HG03469 (cell line): Measurements from ENCODE around the gene ACAN.

Experiments used
- ATAC-seq: cut with Tn5 transposase; IDR thresholded peaks from one replicate; pipeline ENCODE4 v1.9.1; 2021; ENCODE audit warnings: mild to moderate bottlenecking, moderate library complexity, moderate number of reproducible peaks; ENCODE audit not compliant: unreplicated experiment

The ACAN gene

DNA sequence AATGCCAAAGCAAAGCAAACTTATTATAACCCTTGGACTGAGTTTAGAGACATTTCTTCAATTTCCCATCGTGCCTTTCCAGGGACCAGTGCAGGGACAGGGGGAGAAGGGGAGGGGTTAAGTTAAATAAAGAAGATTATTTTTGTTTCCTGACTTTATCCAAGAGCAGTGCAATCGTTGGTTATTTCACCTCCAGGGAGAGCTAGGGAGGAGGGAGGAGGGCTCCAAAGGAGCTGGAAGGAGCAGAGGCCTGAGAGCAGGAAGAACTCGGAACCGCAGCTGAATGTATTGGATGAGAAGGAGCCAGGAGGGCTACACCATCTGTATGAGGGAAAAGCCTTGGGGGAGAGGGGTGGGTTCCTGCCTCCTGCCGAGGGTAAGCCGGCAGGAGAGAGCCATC, 71.4 kb downstream of the ACAN start:
- no peak for ATAC-seq

DNA sequence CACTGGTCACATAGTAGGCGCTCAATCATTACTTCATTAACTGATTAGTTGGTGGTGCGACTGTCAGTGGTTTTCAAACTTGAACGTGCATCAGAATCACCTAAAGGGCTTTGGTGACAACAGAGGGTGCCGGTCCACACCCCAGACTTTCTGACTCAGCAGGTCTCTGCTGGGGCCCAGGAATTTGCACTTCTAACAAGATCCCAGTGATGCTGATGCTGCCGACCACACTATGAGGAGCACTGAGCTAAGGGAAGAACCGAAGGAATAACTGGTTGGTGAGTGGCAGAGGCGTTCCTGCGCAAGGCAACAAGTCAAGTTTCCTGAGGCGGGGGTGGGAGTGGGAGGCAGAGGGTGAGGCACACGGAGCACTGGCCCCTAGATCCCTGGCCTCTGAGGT, 73.3 kb downstream of the ACAN start:
- no peak for ATAC-seq

DNA sequence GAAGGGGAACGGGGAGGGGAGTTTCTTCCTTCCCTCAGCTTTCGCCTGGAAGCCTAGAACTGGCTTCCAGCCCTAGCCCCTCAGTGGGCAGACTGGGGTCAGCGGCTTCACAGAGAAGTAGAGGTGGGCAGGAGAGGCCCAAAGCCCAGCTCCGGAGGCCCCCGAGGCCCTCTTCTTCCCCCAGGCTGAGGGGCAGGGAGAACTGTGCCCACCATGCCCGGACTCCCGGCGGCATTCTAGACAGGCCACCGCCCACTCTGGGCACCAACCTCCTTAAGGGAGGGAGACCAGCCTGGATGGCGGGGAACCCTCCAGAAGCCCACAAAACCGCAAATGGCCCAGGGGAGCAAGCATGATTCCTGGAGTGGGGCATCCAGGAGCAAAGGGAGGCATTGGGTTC, 74.2 kb downstream of the ACAN start:
- ATAC-seq = no peak

DNA sequence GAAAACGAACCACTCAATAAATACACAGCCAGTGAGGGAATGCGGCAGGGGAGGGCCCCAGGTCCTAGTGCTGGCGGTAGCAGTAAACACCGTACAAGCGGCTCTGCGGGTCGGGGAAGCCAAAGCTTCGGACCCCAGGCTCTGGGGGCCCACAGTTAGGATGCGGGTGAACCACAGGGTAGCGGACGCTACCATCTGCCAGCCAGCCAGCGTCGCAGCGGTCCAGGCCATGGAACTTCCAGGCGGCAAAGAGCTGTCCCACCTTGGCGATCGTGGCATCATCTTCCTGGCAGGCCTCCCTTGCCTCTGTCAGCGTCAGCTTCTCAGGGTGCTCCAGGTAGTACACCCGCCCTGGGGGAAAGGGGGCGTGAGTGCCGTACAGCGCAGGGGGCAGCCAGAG, 74.7 kb downstream of the ACAN start:
- ATAC-seq = no peak

DNA sequence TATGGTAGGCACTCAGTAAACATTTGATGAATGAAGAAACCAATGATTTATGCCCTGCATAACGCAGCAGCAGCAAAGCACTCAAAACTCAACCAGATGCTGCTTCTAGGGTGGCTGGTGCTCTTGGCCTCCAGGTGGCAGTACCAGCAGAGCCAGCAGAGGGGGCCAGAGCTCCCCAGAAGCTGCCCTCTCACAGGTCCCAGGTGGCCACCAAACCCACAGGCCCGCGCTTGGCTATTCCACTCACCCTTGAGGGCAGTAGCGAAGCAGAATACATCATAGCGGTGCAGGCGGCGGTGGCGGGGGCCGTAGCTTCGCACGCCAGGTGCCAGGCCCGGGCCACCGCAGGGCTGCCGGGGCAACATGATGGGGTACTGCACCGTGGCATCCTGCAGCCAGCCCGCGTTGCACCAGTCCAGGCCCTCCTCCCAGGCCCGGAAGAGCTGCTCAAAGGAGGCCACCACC, 75.5 kb downstream of the ACAN start:
- ATAC-seq = no peak

DNA sequence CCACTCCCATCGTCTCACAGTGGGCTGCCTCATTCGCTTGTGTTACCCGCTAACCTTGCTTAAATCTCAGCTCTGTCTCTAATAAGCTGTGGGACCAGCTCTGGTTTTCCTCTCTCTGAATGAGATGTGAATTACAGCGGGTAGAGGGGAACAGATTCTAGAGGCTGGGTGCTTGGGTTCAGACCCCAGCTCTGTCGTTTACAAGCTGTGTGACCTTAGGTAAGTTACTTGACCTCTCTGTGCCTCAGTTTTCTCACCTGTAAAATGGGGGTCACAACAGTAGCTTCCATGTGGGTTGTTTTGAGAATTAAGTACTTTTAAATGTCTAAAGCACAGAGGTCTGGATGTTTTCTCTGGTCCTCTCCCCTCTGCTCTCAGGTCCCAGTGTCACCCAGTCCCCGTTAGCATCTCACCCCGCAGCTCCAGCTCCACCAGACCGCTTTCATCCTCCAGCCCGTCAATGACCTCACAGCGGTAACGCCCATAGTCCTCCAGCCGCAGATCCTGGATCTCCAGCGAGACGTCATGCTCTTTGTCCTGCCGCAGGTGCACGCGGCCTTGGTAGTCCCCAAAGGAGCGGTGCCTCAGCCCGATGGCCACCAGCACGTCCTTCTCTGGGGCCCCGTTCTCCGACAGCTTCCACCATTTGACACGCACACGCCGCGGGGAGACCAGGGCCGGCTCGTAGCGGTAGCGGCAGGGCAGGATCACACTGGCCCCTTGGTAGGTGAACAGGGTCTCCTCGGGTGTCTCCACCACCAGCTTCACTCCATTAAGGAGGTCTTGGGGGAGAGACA, 77.9 kb downstream of the ACAN start:
- no peak for ATAC-seq

DNA sequence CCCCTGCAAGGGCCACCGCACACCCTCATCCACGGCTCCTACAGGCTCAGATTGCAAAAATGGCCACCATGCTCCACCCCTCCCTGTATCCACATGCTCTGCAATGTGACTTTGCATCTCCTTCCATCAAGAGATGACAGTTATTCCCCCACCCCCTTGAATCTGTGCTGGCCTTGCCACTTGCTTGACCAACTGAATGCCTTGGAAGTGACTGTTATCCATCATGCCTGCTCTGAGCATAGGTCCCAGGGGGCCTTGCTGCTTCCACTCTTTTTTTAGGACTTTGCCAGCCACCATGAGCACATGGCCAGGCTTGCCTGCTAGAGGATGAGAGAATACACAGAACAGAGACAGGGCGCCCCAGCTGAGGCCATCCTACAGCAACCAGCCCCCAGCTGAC, 78.5 kb downstream of the ACAN start:
- ATAC-seq = no peak

DNA sequence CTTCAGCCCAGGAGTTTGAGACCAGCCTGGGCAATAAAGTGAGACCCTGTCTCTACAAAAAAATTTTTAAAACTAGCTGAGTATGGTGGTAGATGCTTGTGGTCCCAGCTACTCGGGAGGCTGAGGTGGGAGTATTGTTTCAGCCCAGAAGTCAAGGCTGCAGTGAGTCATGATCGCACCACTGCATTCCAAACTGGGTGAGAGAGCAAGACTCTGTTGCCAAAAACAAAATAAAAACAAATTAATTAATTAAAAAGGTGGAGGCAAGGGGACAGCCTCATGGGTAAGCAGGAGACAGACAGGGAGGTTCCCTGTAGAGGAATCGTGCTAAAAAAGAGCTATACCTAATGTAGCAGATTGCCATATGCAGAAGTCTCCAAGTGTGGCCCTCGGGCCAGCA, 79.5 kb downstream of the ACAN start:
- ATAC-seq = no peak

DNA sequence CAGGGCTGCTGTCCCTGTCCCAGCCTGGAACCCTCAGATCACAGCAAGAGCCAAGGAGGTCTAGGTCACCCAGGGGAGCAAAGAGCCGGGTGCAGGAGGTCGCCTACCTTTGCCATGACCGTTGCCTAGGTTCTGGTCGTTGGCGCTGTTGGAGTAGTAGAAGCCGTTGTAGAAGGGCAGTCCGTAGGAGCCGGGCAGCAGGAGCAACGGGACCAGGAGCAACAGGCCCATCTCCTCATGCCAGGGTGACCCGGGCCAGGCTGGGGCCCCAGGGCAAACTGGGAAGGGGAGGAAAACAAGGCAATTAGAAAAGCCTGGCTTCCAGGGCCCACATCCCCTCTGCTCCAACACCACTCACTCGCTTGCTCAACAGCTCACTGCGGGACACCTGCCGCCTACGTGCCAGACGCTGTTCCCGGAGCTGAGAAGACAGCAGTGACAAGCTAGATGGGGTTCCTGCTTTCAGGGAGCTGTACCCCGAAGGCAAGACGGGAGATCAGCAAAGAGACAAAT, 83.9 kb downstream of the ACAN start:
- no peak for ATAC-seq

DNA sequence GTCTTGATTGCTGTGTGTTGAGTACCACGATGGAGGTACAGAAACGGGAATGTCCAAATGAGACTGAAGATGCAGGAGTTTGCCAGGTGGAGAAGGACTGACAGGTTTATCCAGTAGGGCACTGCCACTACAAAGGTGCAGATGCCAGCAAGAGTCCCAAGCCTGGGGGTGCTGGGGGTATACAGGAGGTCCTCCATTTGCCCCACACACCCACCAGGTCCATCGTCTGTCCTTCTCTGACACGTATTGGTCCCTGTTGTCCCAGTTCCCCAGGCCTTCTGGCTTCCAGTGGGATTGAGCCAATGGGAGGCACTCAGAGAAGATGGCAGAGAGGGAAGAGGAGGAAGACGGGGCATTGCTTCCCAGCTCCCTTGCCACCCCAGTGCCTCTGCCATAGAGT, 85.5 kb downstream of the ACAN start:
- no peak for ATAC-seq

DNA sequence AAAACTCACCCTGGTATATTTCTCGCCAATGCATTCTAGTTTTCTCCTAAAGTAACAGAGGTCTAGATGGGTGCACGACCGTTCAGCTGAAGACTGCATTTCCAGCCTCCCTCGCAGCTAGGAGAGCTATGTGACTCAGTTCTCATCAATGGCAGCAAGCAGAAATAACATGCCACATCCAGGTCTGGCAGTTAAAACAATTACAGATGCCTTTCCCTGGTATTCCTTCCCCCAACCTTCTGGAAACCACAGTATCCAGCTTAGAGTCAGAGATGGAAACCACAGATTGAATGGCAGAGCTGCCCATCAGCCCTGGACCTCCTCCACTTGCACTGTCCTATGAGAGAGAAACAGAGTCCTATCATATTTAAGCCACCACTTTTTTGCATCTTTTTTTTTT, 87.3 kb downstream of the ACAN start:
- no peak for ATAC-seq

DNA sequence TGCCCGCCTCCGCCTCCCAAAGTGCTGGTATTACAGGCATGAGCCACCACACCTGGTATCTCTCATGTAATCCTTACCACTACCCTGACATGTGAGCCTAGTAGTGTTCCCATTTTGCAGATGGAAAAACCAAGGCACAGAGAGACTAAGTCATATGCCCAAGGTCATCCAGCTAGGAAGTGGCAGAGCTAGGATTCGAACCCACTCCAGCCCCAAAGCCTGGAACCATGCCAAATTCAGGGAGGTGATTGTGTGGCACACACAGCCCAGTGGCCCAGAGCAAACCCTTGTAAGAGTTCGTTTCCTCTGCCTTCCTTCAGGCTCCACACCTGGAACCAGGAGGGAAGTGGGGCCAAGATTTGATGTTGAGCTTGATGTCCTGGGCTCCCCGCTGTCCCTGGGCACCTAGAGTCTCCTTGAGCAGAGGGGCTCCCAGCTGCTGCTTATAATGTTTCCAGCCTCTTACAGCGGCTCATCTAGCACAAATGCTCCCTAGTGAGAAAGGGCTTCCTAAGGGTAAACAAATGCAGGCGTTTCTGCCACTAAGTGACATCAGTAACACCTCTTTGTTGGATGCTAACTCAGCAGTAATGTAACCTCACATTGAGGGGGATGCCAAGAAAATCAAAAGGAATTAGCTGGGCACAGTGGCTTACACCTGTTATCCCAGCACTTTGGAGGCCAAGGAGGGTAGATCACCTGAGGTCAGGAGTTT, 88.5 kb downstream of the ACAN start:
- ATAC-seq = no peak

DNA sequence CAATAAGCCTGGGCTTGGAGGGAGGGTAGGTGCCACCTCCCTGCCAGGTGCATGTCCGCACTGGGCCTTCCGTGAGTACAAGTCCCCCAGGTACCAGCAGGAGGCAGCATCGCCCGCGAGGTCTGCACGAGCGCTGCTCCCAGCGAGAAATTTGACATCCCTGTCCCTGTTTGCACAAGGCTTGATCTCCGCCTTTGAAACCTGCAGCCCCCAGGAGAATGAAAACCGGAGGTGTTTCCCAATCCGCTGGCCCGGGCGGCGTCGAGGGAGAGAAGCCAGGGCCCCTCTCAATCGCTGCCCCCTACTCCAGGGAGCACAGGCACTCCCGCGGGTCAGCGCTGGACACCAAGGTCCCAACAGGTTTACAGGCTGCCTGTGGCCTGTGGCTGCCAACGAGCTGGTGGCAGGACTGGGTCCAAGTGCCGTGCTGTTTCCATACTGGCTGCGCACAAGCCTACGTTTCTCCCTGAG, 91.1 kb downstream of the ACAN start:
- no peak for ATAC-seq

DNA sequence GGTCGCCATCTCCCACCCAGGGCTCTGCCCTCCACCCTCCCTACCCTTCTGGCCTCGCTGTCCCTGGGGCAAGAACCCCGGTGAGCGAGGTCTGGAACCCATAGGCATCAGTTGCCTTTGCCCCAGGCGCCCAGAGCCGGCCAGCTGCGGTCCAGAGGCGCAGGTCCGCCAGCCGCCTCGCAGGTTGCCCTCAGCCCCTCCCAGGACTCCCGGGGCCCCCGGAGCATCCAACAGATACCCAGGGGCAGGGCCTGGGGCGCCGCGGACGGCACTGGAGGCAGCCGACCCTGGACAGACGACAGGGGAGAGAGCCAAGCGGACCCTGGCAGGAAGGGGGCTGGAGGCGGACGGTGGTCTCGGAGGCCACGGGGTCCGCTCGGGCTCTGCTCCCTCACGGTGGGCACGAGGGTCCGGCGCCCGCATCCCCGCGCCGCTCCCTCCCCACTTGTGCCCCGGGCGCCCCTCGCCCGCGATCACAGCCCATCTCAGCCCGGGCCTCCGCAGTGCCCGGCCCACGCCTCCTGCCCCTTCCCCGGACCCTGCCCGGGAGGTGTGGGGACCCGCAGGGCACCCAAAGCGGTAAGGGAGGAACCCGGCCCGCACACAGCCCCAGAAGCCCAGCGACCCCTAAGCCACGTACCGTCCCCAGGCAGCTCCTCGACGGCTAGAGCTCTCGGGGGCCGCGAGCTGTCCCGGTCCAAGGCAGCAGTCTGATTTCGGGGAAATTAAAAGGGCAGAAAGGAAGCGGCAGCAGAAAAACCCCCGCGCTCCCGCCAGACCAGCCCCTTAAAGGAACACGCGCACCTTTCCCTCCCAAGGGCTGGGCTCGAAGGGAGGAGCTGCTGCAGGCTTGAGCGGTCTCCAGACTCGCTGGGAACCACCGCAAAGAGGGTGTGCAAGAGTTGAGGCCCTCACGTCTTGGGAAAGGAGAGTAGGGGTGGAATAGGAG, 91.9 kb downstream of the ACAN start, which contains the start of gene HAPLN3:
TSS of gene HAPLN3 (minus strand) at position 726 of the 949 bp plus-strand sequence. CDS start 8,246 bp downstream, outside the sequence.
- ATAC-seq = no peak

DNA sequence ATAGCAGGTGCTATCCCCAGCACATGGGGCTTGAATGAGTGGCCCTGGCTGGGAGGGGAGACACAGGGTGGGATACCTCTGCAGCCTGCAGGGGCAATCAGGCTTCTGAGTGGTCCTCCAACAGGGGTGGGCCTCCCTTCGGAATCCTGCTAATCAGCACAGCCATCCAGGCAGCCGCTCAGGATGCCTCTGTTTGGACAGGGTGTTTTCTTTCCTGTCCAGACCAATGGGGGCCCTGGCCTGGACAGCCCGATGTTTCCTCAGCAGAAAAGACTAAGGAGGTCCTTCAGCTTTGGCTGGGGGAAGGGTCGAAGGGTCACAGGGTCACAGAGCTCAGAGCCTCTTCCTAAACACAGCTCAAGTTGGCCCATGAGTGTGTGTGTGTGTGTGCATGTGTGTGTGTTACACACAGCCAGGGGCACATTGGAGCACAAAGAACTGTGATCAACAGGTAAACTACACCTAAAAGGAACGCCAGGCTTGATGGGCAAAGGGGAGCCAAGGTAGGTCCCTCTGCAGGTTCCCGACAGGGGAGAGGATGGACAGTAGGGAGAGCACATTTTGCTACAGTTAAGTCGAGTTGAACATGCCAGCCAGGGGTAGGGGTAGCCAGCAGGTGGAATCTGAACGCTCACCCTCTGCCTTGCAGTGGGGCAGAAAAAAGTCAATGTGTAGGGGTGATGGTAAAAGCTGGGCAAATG, 93.2 kb downstream of the ACAN start:
- no peak for ATAC-seq

DNA sequence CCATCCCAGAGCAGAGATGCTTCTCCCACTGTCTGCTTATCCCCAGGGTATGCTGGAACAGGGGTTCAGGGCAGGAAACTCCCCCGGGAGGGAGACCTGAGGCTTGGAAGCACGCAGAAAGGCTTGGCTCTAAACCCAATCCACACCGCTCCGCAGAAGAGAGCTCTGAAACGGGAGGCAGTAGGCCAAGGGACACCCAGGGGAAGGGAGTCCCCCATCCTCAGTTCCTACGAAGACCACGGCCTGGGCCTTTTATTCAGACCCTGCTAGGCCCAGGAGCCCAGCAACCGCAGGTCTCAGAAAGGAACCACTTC, 93.9 kb downstream of the ACAN start:
- ATAC-seq = no peak

DNA sequence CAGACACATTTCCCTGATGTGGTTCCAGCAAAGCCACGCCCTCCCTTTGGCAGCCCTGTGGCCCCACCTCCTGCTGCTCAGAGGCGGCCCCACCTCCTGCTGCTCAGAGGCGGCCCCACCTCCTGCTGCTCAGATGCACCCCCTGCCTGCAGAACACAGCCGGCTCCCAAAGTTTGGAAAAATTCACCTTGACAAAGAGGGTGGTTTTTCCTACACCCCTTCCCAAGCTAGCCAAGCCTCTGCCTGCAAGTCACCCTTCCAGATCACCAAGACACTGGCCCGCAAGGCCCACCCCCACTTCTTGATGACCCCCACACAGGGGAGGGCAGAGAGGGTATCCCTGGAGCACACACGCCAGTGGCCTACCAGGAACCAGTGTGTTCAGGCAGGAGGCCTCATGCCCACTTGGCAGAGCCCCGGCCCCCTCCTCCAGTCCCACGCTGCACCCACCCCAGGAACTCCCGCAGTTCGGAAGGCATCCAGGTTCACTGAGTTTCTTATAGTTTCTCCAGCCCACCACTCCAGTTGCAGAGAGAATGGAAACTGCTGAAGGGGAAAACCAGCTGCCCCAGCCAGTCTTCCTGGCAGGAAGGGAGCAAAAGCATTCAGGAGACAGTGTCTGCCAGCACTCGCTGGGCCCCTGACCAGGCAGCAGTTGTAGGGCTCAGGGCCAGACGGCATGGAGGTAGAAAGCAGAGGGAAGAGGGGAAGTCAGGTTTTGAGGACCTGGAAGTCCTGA, 94.4 kb downstream of the ACAN start:
- no peak for ATAC-seq

DNA sequence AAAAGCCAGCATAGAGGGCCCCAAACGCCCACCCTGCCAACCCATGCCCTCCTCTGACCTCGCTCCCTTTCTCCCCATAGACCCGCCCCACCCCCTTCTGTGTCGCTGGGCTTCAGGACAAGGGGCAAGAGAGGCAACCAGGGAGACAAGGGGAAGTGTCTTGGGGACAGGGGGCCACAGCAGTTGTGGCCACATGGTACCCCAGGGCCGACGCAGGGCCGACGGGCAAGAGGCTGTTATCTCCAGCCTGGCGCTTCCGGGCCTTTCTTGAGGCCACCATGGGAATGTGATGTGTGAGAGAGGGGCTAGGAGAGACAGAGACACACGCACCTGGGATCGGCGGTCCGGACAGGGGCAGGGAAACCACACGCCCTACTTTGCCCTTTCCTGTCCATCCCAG, 95.5 kb downstream of the ACAN start:
- no peak for ATAC-seq

DNA sequence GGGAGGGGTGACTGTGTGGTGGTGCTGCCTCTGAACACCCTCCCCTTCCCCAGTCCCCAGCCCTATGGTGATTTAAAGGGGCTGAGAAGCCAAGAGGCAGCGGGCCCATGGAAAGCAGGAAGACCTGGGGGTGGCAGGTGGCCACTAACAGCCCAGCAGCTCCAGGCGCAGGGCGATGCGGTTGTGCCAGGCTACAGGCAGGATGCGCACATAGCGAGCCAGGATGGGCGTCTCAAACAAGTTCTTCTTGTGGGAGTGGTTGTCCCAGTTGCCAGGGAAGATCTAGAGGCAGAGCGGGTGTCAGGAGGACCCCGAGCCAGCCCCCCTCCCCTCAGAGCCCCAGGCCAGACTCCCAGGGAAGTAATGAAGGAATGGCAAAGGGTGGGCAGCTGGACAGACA, 96.0 kb downstream of the ACAN start:
- ATAC-seq = no peak
